GM18519 (cell line): ENCODE measurements around the gene LRP5.

ENCODE experiments used
- ATAC-seq: cut with Tn5 transposase; IDR thresholded peaks from one replicate; pipeline ENCODE4 v1.9.1; 2021; ENCODE audit warnings: mild to moderate bottlenecking, moderate library complexity; ENCODE audit not compliant: unreplicated experiment, low FRiP score

Gene LRP5

DNA sequence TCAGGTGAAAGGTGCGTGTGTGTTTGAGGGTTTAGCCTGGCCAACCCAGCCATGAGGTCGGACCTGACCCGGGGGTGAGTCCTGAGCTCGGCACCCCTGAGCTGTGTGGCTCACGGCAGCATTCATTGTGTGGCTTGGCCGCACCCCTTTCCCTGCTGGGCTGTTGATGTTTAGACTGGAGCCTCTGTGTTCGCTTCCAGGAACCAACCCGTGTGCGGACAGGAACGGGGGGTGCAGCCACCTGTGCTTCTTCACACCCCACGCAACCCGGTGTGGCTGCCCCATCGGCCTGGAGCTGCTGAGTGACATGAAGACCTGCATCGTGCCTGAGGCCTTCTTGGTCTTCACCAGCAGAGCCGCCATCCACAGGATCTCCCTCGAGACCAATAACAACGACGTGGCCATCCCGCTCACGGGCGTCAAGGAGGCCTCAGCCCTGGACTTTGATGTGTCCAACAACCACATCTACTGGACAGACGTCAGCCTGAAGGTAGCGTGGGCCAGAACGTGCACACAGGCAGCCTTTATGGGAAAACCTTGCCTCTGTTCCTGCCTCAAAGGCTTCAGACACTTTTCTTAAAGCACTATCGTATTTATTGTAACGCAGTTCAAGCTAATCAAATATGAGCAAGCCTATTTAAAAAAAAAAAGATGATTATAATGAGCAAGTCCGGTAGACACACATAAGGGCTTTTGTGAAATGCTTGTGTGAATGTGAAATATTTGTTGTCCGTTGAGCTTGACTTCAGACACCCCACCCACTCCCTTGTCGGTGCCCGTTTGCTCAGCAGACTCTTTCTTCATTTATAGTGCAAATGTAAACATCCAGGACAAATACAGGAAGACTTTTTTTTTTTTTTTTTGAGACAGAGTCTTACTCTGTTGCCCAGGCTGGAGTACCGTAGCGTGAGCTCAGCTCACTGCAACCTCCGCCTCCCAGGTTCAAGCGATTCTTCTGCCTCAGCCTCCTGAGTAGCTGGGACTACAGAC, 94.2 kb downstream of the LRP5 start:
- ATAC-seq, result no peak

GRCh38 chr11:68408512-68408911, 96.1 kb downstream of the LRP5 start:
- ATAC-seq, result no peak

DNA sequence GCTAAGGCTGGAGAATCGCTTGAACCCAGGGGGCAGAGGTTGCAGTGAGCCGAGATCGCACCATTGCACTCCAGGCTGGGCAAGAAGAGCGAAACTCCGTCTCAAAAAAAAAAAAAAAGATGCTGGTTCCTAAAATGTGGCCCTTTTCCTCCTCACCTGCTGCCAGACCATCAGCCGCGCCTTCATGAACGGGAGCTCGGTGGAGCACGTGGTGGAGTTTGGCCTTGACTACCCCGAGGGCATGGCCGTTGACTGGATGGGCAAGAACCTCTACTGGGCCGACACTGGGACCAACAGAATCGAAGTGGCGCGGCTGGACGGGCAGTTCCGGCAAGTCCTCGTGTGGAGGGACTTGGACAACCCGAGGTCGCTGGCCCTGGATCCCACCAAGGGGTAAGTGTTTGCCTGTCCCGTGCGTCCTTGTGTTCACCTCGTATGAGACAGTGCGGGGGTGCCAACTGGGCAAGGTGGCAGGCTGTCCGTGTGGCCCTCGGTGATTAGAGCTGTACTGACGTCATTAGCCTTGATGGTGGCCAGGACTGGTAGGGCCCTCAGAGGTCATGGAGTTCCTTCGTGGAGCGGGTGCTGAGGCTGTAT, 97.5 kb downstream of the LRP5 start:
- ATAC-seq, result no peak

DNA sequence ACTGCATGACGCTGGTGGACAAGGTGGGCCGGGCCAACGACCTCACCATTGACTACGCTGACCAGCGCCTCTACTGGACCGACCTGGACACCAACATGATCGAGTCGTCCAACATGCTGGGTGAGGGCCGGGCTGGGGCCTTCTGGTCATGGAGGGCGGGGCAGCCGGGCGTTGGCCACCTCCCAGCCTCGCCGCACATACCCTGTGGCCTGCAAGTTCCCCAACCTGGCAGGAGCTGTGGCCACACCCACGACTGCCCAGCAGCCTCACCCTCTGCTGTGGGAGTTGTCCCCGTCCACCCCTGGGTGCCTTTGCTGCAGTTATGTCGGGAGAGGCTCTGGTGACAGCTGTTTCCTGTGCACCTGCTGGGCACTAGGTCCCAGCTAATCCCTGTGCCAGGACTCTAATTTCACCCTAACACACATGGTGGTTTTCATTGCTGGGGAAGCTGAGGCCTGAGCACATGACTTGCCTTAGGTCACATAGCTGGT, 99.2 kb downstream of the LRP5 start:
- no peak for ATAC-seq

GRCh38 chr11:68412593-68413475, 100.4 kb downstream of the LRP5 start:
- ATAC-seq, result no peak

- no peak for ATAC-seq
These were observed 101.2 kb downstream of the LRP5 start for GRCh38 chr11:68413591-68413999.

- no peak for ATAC-seq
These were observed 102.3 kb downstream of the LRP5 start for GRCh38 chr11:68414496-68415221.

DNA sequence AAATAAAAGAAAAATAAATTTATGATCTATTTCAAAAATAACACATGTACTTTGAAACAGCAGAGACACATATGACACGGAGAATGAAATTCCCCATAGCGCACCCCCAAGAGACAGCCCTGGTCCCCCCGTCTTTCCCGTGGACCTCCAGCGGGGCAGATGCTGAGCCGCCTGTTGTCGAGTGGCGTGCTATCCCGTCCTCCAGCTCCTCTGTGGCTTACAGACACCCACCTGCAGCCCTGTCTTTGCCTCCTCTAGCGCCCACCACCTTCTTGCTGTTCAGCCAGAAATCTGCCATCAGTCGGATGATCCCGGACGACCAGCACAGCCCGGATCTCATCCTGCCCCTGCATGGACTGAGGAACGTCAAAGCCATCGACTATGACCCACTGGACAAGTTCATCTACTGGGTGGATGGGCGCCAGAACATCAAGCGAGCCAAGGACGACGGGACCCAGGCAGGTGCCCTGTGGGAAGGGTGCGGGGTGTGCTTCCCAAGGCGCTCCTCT, 103.7 kb downstream of the LRP5 start:
- ATAC-seq, result no peak

- ATAC-seq, result no peak
These were observed 106.3 kb downstream of the LRP5 start for GRCh38 chr11:68418648-68419047.

DNA sequence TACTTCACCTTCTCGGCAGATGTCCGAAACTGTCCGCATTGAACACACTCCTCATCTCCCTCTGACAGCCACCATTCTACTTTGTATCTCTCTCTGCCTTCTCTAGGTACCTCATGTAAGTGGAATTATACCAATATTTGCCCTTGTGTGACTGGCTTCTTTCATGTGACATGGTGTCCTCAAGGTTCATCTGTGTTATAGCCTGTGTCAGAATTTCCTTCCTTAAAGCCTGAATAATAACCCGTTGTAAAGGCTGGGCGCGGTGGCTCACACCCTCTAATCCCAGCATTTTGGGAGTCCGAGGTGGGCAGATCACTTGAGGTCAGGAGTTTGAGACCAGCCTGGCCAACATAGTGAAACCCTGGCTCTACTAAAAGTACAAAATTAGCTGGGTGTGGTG, 107.8 kb downstream of the LRP5 start:
- ATAC-seq, result no peak

DNA sequence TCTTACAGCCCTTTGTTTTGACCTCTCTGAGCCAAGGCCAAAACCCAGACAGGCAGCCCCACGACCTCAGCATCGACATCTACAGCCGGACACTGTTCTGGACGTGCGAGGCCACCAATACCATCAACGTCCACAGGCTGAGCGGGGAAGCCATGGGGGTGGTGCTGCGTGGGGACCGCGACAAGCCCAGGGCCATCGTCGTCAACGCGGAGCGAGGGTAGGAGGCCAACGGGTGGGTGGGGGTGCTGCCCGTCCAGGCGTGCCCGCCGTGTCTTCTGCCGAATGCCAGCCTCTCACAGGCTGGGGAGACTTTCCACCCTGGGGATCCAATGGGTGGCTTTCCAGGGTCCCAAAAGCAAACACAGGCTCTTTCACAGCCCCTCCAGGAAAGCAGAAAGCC, 111.1 kb downstream of the LRP5 start:
- ATAC-seq, result no peak

GRCh38 chr11:68424101-68424632, 111.8 kb downstream of the LRP5 start:
- no peak for ATAC-seq

- ATAC-seq, result no peak
These were observed 112.8 kb downstream of the LRP5 start for GRCh38 chr11:68424981-68425865.

- ATAC-seq, result no peak
These were observed 113.5 kb downstream of the LRP5 start for GRCh38 chr11:68425866-68426380.

DNA sequence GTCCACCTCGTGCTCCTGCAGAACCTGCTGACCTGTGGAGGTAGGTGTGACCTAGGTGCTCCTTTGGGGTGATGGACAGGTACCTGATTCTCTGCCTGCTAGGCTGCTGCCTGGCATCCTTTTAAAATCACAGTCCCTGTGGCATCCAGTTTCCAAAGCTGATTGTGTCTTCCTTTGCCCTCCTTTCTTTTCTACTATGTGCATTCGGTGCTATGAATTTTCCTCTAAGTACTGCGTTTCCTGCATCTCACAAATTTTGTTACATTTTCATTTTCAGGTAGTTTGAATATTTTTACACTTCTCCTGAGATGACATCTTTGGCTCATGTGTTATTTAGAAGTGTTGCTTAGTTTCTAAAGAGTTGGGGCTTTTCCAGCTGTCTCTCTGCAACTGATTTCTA, 117.3 kb downstream of the LRP5 start:
- no peak for ATAC-seq

DNA sequence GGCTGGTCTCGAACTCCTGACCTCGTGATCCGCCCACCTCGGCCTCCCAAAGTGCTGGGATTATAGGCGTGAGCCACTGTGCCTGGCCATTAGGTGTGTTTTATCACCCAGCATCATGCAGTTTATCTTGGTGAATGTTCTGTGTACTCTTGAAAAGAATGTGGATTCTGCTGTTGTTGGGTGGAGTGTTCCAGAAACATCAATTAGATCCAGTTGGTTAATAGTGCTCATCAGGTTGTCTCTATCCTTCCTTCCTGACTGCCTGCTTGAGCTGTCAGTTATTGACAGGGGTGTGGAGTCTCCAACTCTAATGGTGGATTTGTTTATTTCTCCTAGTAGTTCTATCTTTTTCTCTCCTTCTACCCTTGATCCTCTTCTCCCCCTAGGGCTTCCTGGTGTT, 118.0 kb downstream of the LRP5 start:
- no peak for ATAC-seq

DNA sequence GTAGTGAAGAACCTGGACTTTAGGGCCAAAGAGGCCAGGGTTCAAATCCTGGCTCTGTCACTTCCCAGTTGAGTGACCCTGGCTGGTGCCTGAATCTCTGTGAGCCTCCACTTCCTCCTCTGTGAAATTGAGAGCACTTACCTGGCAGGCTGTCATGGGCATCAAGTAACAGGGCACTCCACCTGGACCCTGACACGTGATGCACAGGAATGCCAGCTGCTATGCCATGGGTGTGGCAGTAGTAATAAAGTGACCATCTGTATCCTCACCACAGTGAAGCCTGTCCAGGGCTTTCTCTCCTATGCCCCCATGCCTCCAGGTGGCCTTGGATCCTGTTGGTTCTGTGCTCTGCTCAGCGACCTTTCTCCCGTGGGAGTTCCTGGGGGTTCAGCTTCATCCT, 118.4 kb downstream of the LRP5 start:
- ATAC-seq, result no peak

GRCh38 chr11:68431984-68432645, 119.7 kb downstream of the LRP5 start:
- ATAC-seq, result no peak
